Right ventricle myocardium inferior (tissue), 1 donor: ENCODE measurements around the gene FNBP1. TPM values are rescaled to one million over a fixed set of nuclear protein-coding genes. Genes with fewer than 3 reads are reported as not detected.
A peak's percentile ranks its signal among the peaks of the same experiment; 100 is the strongest.
"Not testable (repeated sequence)": the region's sequence is repeated elsewhere in the genome, so short reads cannot be mapped to it uniquely, and the experiment has no call there.

ENCODE experiments used
- ATAC-seq: fragments of 200-7000 bp; cut with Tn5 transposase; one replicate; pipeline ENCODE4 v1.9.1; 2020; ENCODE audit warnings: mild to moderate bottlenecking, moderate library complexity
- DNase-seq: peaks from one replicate; pipeline ENCODE4 v3.0.0; 2021; ENCODE audit errors: missing footprints
- intact Hi-C: fragments of 100-400 bp; cut with DNase I; formaldehyde crosslinking; loops from one replicate; pipeline ENCODE4 v1.11.0; 2022
- total RNA-seq: library from RNA; stranded (reverse); fragmentation: NEBNext Ultra II Directional; extraction: Animal tissue kit (Norgen Biotek cat#: 25700); gene quantifications from one replicate; pipeline ENCODE4 v1.2.1, GENCODE V29; 2021
- donor health status: DM: no; HTN: yes; CAD: no; lungs with severe emphysema.

Gene FNBP1
- total RNA-seq, 1 donor from 2014 or later = 24.2 TPM

DNA sequence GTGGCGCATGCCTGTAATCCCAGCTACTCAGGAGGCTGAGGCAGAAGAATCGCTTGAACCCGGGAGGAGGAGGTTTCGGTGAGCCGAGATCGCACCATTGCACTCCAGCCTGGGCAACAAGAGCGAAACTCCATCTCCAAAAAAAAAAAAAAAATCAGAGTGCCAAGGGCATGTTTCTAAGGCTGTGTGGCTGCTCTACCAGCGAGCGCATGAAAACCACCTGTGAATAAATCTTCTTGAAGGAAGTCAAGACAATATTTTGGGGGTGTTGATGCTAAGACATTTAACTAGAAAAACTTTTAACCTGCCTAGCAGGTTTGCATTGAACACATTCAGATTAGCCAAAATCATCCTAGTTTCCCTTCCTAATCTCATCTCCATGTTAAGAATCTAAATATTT lies 62.8 kb downstream of the FNBP1 start:
- ATAC-seq, intact Hi-C loops, DNase-seq: not testable (repeated sequence)

GRCh38 chr9:129979071-129979745 lies 63.8 kb downstream of the FNBP1 start:
- ATAC-seq (no peak), DNase-seq (no peak)
- intact Hi-C loops = no loop called here

DNA sequence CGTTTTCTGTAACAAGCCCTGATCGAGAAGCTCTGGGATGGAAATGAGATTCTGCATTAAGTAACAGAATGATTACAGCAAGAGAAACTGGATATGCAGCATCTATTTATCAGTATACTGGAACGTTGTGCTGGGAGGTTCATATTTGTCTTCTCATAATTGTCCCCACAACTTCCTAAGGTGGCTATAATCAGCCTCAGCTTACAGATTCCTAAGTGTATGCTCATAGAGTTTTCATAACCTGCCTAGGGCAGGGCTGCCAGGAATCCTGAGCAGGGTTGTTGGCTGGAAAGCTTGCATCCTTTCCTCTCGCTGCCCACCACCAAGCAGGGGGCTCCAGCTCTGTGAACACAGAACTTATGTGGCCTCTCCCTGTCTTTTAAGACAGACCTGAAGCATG lies 70.2 kb downstream of the FNBP1 start:
- ATAC-seq = no peak
- DNase-seq = no peak
- intact Hi-C loops = no loop called here

GRCh38 chr9:129968690-129969485 lies 74.1 kb downstream of the FNBP1 start:
- intact Hi-C loops = loop anchor here (5.0 kb wide), 1 partner anchor 73 kb away; the partner anchor contains the start of gene FNBP1
- no peak for ATAC-seq
- DNase-seq = no peak

DNA sequence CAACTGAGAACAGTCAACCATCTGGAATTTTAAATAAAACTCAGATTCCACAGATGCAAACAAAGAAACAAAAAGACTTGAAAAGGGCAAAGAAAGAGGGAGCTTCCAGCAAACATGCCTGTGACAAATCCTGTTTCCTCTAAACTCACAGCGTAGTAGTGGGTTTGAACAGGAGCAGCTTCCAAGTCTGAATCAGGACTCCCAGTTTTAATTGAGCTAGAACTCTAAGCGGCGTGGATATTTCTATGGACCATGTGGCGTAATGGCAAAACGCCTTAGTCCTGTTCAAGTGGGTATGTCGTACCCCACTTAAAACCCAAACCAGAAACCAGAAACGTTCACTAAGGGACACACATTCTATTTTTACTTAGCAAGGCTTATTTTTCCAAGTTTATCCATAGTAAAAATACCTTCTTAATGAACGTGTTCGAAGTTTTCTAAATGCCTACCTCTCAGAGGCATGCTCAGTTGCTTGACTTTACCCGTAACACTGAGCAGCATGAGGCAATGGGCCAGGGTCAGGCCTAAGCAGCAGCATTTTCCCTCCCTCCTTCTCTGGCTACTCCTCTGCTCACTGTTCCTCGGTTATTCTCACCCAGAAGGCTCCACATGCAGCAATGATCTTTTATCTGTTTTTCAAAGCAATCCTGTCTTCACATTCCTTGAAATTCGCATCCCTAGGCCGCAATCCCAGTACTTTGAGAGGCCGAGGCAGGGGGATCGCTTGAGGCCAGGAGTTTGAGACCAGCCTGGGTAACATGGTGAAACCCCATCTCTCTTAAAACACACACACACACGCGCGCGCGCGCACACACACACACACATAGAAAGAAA lies 77.9 kb downstream of the FNBP1 start:
- DNase-seq = no peak
- intact Hi-C loops = loop anchor here (2.0 to 5.0 kb wide), 3 partner anchors 30 to 78 kb away; partner anchors contain the start of gene FNBP1
- ATAC-seq = peak; percentile 44

GRCh38 chr9:129962889-129963703 lies 79.9 kb downstream of the FNBP1 start:
- intact Hi-C loops = loop anchor here (5.0 kb wide), 1 partner anchor 76 kb away; no protein-coding TSS in a partner anchor
- DNase-seq (no peak), ATAC-seq (peak; percentile 70)

- no peak for DNase-seq
- intact Hi-C loops = loop anchor here (5.0 kb wide), 1 partner anchor 75 kb away; no protein-coding TSS in a partner anchor
- ATAC-seq = peak; percentile 12
These were observed 80.5 kb downstream of the FNBP1 start for GRCh38 chr9:129962451-129962864.

- ATAC-seq = no peak
- no peak for DNase-seq
- intact Hi-C loops = no loop called here
These were observed 84.2 kb downstream of the FNBP1 start for GRCh38 chr9:129958796-129959195.

DNA sequence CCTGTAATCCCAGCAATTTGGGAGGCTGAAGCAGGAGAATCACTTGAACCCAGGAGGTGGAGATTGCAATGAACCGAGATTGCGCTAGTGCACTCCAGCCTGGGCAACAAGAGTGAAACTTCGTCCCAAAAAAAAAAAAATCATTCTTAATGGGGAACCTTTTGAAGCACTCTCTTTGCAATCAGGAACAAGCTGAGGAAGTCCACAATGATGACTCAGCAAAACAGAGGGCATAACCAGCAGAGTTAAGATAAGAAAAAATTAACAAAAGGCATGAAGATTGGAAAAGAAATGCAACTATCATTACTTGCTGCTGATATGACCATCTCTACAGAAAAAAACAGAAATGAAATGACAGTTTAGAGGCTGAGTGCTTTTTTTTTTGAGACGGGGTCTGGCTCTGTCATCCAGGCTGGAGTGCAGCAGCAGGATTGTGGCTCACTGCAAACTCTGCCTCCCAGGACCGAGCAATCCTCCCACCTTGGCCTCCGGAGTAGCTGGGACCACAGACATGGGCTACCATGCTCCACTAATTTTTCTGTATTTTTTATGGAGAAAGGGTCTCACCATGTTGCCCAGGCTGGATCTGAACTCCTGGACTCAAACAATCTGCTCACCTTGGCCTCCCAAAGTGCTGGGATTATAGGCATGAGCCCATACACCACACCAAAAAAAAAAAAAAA lies 88.0 kb downstream of the FNBP1 start:
- DNase-seq = no peak
- no peak for ATAC-seq
- intact Hi-C loops = no loop called here

DNA sequence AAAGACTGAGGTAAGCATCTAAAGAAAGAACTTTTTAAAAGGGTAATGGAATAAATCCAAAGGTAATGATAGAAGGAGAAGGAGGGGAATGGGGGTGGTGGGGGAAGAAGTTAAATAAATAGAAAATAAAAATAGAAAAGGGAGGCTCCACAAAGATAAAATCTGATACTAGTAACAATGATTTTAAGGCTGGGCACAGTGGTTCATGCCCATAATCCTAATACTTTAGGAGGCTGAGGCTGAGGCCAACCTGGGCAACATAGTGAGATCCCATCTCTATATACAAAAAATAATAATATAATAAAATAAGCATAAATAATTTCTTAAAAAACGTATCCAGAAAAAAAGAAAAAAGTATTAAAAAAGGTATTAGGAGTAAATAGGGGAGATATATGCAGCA lies 89.3 kb downstream of the FNBP1 start:
- ATAC-seq = no peak
- no peak for DNase-seq
- intact Hi-C loops = no loop called here

GRCh38 chr9:129952337-129952736 lies 90.7 kb downstream of the FNBP1 start:
- DNase-seq = no peak
- intact Hi-C loops = no loop called here

GRCh38 chr9:129949821-129950220 lies 93.2 kb downstream of the FNBP1 start:
- no peak for DNase-seq
- no peak for ATAC-seq
- intact Hi-C loops = no loop called here

More at GRCh38 chr9:129952337-129952736, 90.7 kb downstream of the FNBP1 start:
- ATAC-seq = no peak

DNA sequence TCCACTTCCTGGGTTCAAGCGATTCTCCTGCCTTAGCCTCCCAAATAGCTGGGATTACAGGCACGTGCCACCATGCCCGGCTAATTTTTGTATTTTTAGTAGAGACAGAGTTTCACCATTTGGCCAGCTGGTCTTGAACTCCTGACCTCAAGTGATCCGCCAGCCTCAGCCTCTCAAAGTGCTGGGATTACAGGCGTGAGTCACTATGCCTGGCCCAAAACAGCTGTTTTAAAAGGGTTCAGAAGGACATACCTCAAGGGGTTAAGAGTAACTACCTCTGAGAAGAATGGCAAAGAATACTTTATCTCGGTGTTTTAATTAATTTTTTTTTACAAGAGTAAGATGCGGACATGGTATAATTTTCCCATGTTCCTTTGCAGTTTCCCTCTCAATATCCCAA lies 94.4 kb downstream of the FNBP1 start:
- intact Hi-C loops, DNase-seq, ATAC-seq: not testable (repeated sequence)

DNA sequence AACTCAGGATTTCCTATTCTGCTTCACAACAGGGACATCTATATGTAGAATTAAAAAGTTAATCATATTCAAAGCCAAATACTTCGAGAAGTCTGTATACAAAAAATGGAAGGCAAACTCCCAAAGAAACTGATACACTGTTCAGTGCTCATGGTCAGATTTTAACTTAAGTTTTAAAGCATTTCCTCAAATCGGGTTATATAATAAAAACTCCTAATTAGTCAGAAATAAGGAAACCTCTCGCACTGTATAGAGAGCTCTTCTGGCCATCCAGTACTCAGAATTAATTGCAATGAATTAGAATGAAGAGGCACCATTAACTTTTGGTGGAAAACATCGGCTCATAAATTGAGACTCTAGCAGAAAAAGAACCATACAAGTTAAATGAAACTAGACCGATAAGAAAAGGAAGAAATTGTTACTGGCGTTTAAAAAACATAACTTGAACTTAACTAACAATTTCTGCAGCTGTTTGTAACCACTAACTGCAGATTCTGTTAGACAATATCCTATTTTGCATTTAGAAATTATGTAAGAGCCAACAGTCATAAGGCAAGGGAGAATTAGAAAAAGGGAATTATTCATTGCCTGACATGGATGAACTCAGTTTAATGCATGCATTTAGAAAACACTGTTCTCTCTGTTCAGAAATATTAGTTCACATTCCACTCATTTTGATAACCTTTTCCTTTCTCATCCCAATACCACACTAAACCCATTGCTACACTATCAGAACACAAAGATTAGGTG lies 96.6 kb downstream of the FNBP1 start:
- no peak for ATAC-seq
- DNase-seq = no peak
- intact Hi-C loops = no loop called here

- DNase-seq (no peak), ATAC-seq (no peak)
These were observed 97.7 kb downstream of the FNBP1 start for GRCh38 chr9:129945314-129945713.

GRCh38 chr9:129944506-129945116 lies 98.4 kb downstream of the FNBP1 start:
- ATAC-seq = no peak
- DNase-seq = no peak

More at GRCh38 chr9:129945314-129945713, 97.7 kb downstream of the FNBP1 start:
- intact Hi-C loops = no loop called here

DNA sequence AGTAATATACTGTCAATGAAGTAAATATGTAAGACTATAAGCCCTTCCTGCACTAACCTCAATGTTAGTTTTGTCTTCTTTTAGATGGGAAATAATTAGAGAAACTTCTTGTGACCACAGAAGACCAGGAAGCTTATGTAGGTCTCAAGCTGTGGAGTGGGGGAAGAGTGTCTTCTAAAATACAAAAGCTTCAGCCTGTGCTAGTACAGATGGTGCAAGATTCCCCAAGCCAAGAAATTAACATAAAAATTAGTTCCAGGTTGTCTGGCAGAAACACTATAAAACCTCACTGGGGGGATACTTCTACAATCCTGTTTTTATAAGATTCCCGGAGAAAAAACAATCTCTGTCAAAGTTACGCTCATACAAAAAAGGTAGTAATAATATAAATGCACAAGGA lies 103.6 kb downstream of the FNBP1 start:
- no peak for DNase-seq
- intact Hi-C loops = no loop called here
- no peak for ATAC-seq

More at GRCh38 chr9:129944506-129945116, 98.4 kb downstream of the FNBP1 start:
- intact Hi-C loops = no loop called here
